Cardiac septum (tissue), 1 donor: Measurements from ENCODE around the gene QPCT. TPM values are rescaled to one million over a fixed set of nuclear protein-coding genes. Genes with fewer than 3 reads are reported as not detected.
"Not testable (repeated sequence)": the region's sequence is repeated elsewhere in the genome, so short reads cannot be mapped to it uniquely, and the experiment has no call there.

Source experiments
- DNase-seq: peaks from one replicate; pipeline ENCODE4 v3.0.0-alpha.2; 2020; ENCODE audit warnings: low spot score
- intact Hi-C: fragments of 100-400 bp; cut with DNase I; formaldehyde crosslinking; loops from one replicate; pipeline ENCODE4 v1.14.0; 2022
- total RNA-seq: library from RNA; stranded (reverse); fragmentation: NEBNext Ultra II Directional; extraction: Animal tissue kit (Norgen Biotek cat#: 25700); gene quantifications from one replicate; pipeline ENCODE4 v1.2.1, GENCODE V29; 2021
- donor health status: DM: no; HTN: no; CAD: no.

The QPCT gene
- total RNA-seq, 1 donor from 2014 or later, result 5.2 TPM

- intact Hi-C loops, DNase-seq: not testable (repeated sequence)
Measured at GRCh38 chr2:37384261-37384660, 39.8 kb downstream of the QPCT start.

GRCh38 chr2:37387148-37387835 lies 42.9 kb downstream of the QPCT start:
- no peak for DNase-seq
- intact Hi-C loops, result no loop called here

- no peak for DNase-seq
- intact Hi-C loops, result no loop called here
Measured at GRCh38 chr2:37388074-37388473, 43.6 kb downstream of the QPCT start.

GRCh38 chr2:37389395-37389794 lies 45.0 kb downstream of the QPCT start:
- intact Hi-C loops, result no loop called here
- no peak for DNase-seq

- DNase-seq, result no peak
Measured at GRCh38 chr2:37389989-37390765, 45.7 kb downstream of the QPCT start.

GRCh38 chr2:37390777-37391176 lies 46.3 kb downstream of the QPCT start:
- DNase-seq, result no peak
- intact Hi-C loops, result loop anchor here (2.0 to 10.0 kb wide), 2 partner anchors 48 to 884 kb away; no protein-coding TSS in a partner anchor

More at GRCh38 chr2:37389989-37390765, 45.7 kb downstream of the QPCT start:
- intact Hi-C loops, result loop anchor here (2.0 to 10.0 kb wide), 2 partner anchors 47 to 885 kb away; no protein-coding TSS in a partner anchor

- no peak for DNase-seq
- intact Hi-C loops, result loop anchor here (2.0 to 10.0 kb wide), 2 partner anchors 49 to 883 kb away; no protein-coding TSS in a partner anchor
Measured at GRCh38 chr2:37391711-37392110, 47.3 kb downstream of the QPCT start.

- no peak for DNase-seq
- intact Hi-C loops, result loop anchor here (10.0 kb wide), 1 partner anchor 882 kb away; no protein-coding TSS in a partner anchor
Measured at GRCh38 chr2:37392428-37392827, 48.0 kb downstream of the QPCT start.

- DNase-seq, result no peak
- intact Hi-C loops, result loop anchor here (2.0 to 10.0 kb wide), 2 partner anchors 497 to 881 kb away; no protein-coding TSS in a partner anchor
Measured at GRCh38 chr2:37394263-37394662, 49.8 kb downstream of the QPCT start.

GRCh38 chr2:37394796-37395555 lies 50.5 kb downstream of the QPCT start:
- DNase-seq, result no peak
- intact Hi-C loops, result loop anchor here (2.0 to 10.0 kb wide), 4 partner anchors 437 to 880 kb away; no protein-coding TSS in a partner anchor

GRCh38 chr2:37396890-37397565 lies 52.6 kb downstream of the QPCT start:
- DNase-seq, result no peak
- intact Hi-C loops, result loop anchor here (5.0 to 10.0 kb wide), 3 partner anchors 435 to 878 kb away; no protein-coding TSS in a partner anchor

GRCh38 chr2:37398990-37399389 lies 54.6 kb downstream of the QPCT start:
- intact Hi-C loops, result loop anchor here (5.0 to 10.0 kb wide), 3 partner anchors 433 to 876 kb away; no protein-coding TSS in a partner anchor
- DNase-seq, result no peak

GRCh38 chr2:37400041-37400440 lies 55.6 kb downstream of the QPCT start:
- DNase-seq, result no peak
- intact Hi-C loops, result no loop called here

- no peak for DNase-seq
- intact Hi-C loops, result no loop called here
Measured at GRCh38 chr2:37402636-37403035, 58.2 kb downstream of the QPCT start.

- intact Hi-C loops, result no loop called here
- no peak for DNase-seq
Measured at GRCh38 chr2:37405781-37406180, 61.4 kb downstream of the QPCT start.

GRCh38 chr2:37412231-37412630 lies 67.8 kb downstream of the QPCT start:
- no peak for DNase-seq
- intact Hi-C loops, result loop anchor here (10.0 kb wide), 1 partner anchor 393 kb away; no protein-coding TSS in a partner anchor

- DNase-seq, result not testable (repeated sequence)
- intact Hi-C loops, result loop anchor here (1.0 to 10.0 kb wide), 3 partner anchors 257 to 463 kb away; partner anchors contain the start of gene CDC42EP3
Measured at GRCh38 chr2:37413911-37414469, 69.6 kb downstream of the QPCT start.

GRCh38 chr2:37414470-37414949 lies 70.1 kb downstream of the QPCT start:
- DNase-seq, result no peak
- intact Hi-C loops, result loop anchor here (1.0 to 10.0 kb wide), 3 partner anchors 257 to 462 kb away; partner anchors contain the start of gene CDC42EP3
